K562 (cell line): ENCODE results near the gene AUNIP. TPM values are rescaled to one million over a fixed set of nuclear protein-coding genes. Genes with fewer than 3 reads are reported as not detected.

Source experiments
- CREB3 ChIP-seq: fragments of 450-650 bp; conservative IDR thresholded peaks from 2 replicates; pipeline ENCODE4 v1.6.1; 2016; ENCODE audit warnings: missing genetic modification characterization, low read depth, mild to moderate bottlenecking, missing compliant biosample characterization, moderate library complexity
- JUN ChIP-seq, 2 experiments: sonication (generic) in 1 of 2; formaldehyde crosslinking in 1 of 2; IDR thresholded peaks; 2 replicates each; pipeline versions ENCODE4 v1.6.1 to v1.8.0; 2012 to 2022; ENCODE audit warnings: borderline replicate concordance in 2 of 2, mild to moderate bottlenecking in 2 of 2, improper control_type of control experiment in 1 of 2, low read depth in 1 of 2, low read length in 1 of 2, missing genetic modification reagents in 1 of 2
- LCOR ChIP-seq: sonication (generic); formaldehyde crosslinking; IDR thresholded peaks from 2 replicates; pipeline ENCODE4 v1.8.0; 2022; ENCODE audit warnings: mild to moderate bottlenecking, missing genetic modification reagents
- PYGO2 ChIP-seq: fragments of 450-650 bp; IDR thresholded peaks from 2 replicates; pipeline ENCODE4 v1.6.1; 2016; ENCODE audit warnings: mild to moderate bottlenecking, missing genetic modification characterization, moderate library complexity, missing compliant biosample characterization
- RFX1 ChIP-seq: fragments of 450-650 bp; IDR thresholded peaks from 2 replicates; pipeline ENCODE4 v1.6.1; 2016; ENCODE audit warnings: mild to moderate bottlenecking, moderate library complexity
- TAF15 ChIP-seq: fragments of 200-400 bp; formaldehyde crosslinking; IDR thresholded peaks from 2 replicates; pipeline ENCODE4 v1.6.1; 2017; ENCODE audit warnings: mild to moderate bottlenecking, low read depth, low read length, moderate library complexity
- U2AF1 ChIP-seq: fragments of 200-400 bp; formaldehyde crosslinking; optimal IDR thresholded peaks from 2 replicates; pipeline ENCODE3; 2017; ENCODE audit warnings: mild to moderate bottlenecking, low read depth, low read length, moderate library complexity
- ZNF12 ChIP-seq: sonication (generic); formaldehyde crosslinking; IDR thresholded peaks from 2 replicates; pipeline ENCODE4 v1.4.0; 2020; ENCODE audit warnings: mild to moderate bottlenecking, missing genetic modification reagents
- ZNF140 ChIP-seq: fragments of 250-450 bp; sonication (Bioruptor Pico); IDR thresholded peaks from 2 replicates; pipeline ENCODE4 v1.8.0; 2021; ENCODE audit warnings: moderate library complexity, mild to moderate bottlenecking, inconsistent platforms
- ZNF253 ChIP-seq: fragments of 250-450 bp; sonication (Bioruptor Pico); conservative IDR thresholded peaks from 2 replicates; pipeline ENCODE4 v1.6.1; 2021; ENCODE audit warnings: mild to moderate bottlenecking
- ZNF274 ChIP-seq: IDR thresholded peaks from 2 replicates; pipeline ENCODE4 v1.6.1; 2011; ENCODE audit warnings: low read depth, mild to moderate bottlenecking, low read length, moderate library complexity, borderline replicate concordance
- ZZZ3 ChIP-seq: fragments of 450-650 bp; IDR thresholded peaks from 2 replicates; pipeline ENCODE4 v1.6.1; 2016; ENCODE audit warnings: antibody characterized with exemption, mild to moderate bottlenecking, moderate library complexity
- polyA plus RNA-seq, 8 experiments: library from polyadenylated mRNA; depleted of rRNA in 4 of 8; stranded (reverse) in 5 of 8; unstranded in 3 of 8; fragments of >200 nt; fragmentation: Nextera tagmentation in 2 of 8; fragmentation: Illumina TruSeq in 1 of 8; extraction: Ambion mirVana in 2 of 8; extraction: Trizol in 1 of 8; gene quantifications; 2 replicates each; pipeline versions ENCODE4 v1.2.1 to v1.2.3, GENCODE V29; 2011 to 2014; ENCODE audit warnings: inconsistent platforms in 1 of 8, missing spikeins in 1 of 8
- total RNA-seq, 7 experiments: library from RNA; depleted of rRNA in 6 of 7; stranded (reverse); fragments of >200 nt in 6 of 7; fragmentation: Illumina TruSeq in 2 of 7; extraction: Trizol in 2 of 7; gene quantifications; 2 replicates each; pipeline versions ENCODE4 v1.2.1 to v1.2.3, GENCODE V29; 2011 to 2021; ENCODE audit warnings: low replicate concordance in 1 of 7
- TF ChIP-seq, protein P1 (sequence below): IDR thresholded peaks from 2 replicates; pipeline ENCODE4 v1.6.1; 2014; ENCODE audit warnings: antibody characterized with exemption
- TF ChIP-seq, protein P2 (sequence below), 2 experiments: IDR thresholded peaks in 1 of 2; conservative IDR thresholded peaks in 1 of 2; 2 replicates each; pipeline ENCODE4 v1.6.1; 2016; ENCODE audit warnings: low read depth in 2 of 2, mild to moderate bottlenecking in 1 of 2, missing compliant biosample characterization in 1 of 2, missing genetic modification characterization in 1 of 2, moderate library complexity in 1 of 2
- TF ChIP-seq, protein P3 (sequence below): fragments of 150-350 bp; conservative IDR thresholded peaks from 2 replicates; pipeline ENCODE4 v1.6.1; 2014; ENCODE audit warnings: low read length
- TF ChIP-seq, protein P4 (sequence below): fragments of 450-650 bp; IDR thresholded peaks from 2 replicates; pipeline ENCODE4 v1.6.1; 2017; ENCODE audit warnings: mild to moderate bottlenecking, moderate library complexity

AUNIP gene
- total and polyA plus RNA-seq, 9 of the 15 experiments (the other 6 are each of a cell fraction or from before 2014, with no cell fraction given), result 12.1 to 53.8 (median 47.1) TPM

GRCh38 chr1:25858906-25859789, at the start of gene AUNIP (continued):
- TF ChIP-seq, protein P1, sequence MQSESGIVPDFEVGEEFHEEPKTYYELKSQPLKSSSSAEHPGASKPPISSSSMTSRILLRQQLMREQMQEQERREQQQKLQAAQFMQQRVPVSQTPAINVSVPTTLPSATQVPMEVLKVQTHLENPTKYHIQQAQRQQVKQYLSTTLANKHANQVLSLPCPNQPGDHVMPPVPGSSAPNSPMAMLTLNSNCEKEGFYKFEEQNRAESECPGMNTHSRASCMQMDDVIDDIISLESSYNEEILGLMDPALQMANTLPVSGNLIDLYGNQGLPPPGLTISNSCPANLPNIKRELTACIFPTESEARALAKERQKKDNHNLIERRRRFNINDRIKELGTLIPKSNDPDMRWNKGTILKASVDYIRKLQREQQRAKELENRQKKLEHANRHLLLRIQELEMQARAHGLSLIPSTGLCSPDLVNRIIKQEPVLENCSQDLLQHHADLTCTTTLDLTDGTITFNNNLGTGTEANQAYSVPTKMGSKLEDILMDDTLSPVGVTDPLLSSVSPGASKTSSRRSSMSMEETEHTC, result no peak; the same call in 1 of the 2 replicates
- TF ChIP-seq ZNF12 (CRISPR knock-in tag), result peak; percentile 59; the same call in 1 of the 2 replicates
- TF ChIP-seq, protein P2, sequence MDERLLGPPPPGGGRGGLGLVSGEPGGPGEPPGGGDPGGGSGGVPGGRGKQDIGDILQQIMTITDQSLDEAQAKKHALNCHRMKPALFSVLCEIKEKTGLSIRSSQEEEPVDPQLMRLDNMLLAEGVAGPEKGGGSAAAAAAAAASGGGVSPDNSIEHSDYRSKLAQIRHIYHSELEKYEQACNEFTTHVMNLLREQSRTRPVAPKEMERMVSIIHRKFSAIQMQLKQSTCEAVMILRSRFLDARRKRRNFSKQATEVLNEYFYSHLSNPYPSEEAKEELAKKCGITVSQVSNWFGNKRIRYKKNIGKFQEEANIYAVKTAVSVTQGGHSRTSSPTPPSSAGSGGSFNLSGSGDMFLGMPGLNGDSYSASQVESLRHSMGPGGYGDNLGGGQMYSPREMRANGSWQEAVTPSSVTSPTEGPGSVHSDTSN (CRISPR knock-in tag; IDR thresholded peaks at IDR 0.05; ENCODE audit: low read depth), result no peak
- TF ChIP-seq, protein P2 (tag; conservative IDR thresholded peaks at IDR 0.05; ENCODE audit: low read depth), result no peak
- peak; percentile 54; the same call in 1 of the 2 replicates for TF ChIP-seq JUN (IDR thresholded peaks at IDR 0.05; ENCODE audit: borderline replicate concordance, low read depth, low read length)
- peak; percentile 75; the same call in 1 of the 2 replicates for TF ChIP-seq JUN (CRISPR knock-in tag; IDR thresholded peaks at IDR 0.05; ENCODE audit: borderline replicate concordance)
- 0 out of 2 replicates have a peak, but pooled peaks have one; percentile 34 for TF ChIP-seq CREB3 (tag)
- TF ChIP-seq U2AF1, result no peak
- no peak for TF ChIP-seq PYGO2 (tag)
- no peak for TF ChIP-seq RFX1
- no peak for TF ChIP-seq ZNF253
- TF ChIP-seq LCOR (CRISPR knock-in tag), result 0 out of 2 replicates have a peak, but pooled peaks have one; percentile 63
- no peak for TF ChIP-seq ZNF274
- TF ChIP-seq, protein P3, sequence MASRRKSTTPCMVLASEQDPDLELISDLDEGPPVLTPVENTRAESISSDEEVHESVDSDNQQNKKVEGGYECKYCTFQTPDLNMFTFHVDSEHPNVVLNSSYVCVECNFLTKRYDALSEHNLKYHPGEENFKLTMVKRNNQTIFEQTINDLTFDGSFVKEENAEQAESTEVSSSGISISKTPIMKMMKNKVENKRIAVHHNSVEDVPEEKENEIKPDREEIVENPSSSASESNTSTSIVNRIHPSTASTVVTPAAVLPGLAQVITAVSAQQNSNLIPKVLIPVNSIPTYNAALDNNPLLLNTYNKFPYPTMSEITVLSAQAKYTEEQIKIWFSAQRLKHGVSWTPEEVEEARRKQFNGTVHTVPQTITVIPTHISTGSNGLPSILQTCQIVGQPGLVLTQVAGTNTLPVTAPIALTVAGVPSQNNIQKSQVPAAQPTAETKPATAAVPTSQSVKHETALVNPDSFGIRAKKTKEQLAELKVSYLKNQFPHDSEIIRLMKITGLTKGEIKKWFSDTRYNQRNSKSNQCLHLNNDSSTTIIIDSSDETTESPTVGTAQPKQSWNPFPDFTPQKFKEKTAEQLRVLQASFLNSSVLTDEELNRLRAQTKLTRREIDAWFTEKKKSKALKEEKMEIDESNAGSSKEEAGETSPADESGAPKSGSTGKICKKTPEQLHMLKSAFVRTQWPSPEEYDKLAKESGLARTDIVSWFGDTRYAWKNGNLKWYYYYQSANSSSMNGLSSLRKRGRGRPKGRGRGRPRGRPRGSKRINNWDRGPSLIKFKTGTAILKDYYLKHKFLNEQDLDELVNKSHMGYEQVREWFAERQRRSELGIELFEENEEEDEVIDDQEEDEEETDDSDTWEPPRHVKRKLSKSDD, result no peak
- 0 out of 2 replicates have a peak, but pooled peaks have one; percentile 46 for TF ChIP-seq ZZZ3
- TF ChIP-seq TAF15, result no peak
- TF ChIP-seq, protein P4, sequence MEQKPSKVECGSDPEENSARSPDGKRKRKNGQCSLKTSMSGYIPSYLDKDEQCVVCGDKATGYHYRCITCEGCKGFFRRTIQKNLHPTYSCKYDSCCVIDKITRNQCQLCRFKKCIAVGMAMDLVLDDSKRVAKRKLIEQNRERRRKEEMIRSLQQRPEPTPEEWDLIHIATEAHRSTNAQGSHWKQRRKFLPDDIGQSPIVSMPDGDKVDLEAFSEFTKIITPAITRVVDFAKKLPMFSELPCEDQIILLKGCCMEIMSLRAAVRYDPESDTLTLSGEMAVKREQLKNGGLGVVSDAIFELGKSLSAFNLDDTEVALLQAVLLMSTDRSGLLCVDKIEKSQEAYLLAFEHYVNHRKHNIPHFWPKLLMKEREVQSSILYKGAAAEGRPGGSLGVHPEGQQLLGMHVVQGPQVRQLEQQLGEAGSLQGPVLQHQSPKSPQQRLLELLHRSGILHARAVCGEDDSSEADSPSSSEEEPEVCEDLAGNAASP, result no peak
- no peak for TF ChIP-seq ZNF140
